GM19395 (cell line): Measurements from ENCODE around the gene AHI1.

ENCODE experiments used
- ATAC-seq: cut with Tn5 transposase; IDR thresholded peaks from one replicate; pipeline ENCODE4 v1.9.1; 2021; ENCODE audit warnings: mild to moderate bottlenecking, moderate library complexity; ENCODE audit not compliant: unreplicated experiment

The AHI1 gene

DNA sequence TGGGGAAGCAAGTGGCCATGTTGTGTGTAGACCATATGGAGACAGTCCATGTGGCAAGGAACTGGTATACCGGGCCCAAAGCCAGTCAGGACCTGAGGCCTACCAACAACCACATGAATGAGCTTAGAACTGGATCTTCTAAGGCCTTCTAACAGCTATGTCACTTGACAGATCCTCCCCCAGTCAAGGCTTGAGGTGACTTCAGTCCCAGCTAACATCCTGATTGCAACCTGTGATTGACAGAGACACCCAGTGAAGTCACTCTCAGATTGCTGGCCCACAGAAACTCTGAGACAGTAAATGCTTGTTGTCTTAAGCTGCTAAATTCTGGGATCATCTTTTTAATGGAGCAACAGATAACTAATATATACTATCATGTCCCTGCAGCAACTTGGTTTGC lies 32.9 kb downstream of the AHI1 start:
- ATAC-seq, result peak; percentile 69

DNA sequence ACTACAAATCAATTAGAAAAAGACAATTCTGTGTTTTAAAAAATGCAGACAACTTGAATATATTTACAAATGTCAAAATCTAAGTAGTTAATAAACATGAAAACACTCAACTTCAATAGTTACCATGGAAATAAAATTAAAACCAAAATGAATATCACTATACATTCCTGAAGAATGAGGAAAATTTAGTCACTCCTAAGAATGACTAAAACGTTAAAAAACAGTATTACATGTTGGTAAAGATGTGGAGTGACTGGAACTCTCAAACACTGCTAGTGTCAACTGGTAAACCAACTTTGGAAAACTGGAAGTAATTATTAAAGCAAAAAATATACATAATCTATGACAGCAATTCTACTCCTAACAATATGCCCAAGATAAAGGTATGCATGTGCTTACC lies 36.3 kb downstream of the AHI1 start:
- ATAC-seq, result no peak

DNA sequence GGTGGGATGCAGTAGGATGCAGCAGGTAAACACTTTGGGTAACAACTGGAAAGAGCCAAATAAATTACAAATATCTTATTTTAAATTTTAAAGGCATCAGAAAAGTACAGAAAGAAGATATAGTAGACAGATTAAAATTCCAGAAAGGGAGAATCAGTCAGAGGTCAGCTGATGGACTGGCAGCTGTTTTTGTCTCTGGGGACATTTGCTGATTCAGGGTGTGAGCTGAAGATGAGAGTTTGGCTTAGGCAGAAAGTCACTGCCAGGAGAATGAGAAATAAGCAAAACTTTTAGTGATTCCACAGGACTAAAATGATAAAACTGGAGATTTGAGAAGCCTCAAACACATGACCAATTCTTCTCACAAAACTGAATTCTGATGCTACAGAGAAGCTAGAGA lies 39.5 kb downstream of the AHI1 start:
- ATAC-seq, result no peak

DNA sequence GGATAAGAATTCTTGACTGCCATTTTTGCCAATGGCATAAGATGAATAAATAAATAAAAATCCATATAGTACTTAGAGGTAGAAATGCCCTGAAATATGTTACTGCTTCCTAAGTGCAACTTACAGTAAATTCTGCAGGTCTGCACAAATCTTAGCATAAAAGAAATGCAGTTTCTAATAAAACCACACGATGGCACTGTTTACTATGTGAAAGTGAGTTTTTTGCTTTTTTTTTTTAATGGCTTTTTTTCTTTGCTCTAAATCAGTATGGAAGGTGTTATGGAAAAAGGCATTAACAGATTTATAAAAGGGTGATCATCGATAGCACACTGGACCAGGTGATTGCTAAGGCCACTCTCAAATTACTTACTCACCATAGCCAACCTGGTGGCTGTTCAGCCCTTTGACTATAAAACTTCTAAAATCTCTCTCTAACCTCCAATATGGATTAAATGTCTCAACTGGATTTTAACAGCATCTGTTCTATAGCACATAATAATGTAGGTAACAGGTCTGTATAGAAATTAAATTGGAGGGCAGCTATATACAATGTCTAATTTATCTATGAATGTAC lies 45.8 kb downstream of the AHI1 start:
- ATAC-seq, result no peak

DNA sequence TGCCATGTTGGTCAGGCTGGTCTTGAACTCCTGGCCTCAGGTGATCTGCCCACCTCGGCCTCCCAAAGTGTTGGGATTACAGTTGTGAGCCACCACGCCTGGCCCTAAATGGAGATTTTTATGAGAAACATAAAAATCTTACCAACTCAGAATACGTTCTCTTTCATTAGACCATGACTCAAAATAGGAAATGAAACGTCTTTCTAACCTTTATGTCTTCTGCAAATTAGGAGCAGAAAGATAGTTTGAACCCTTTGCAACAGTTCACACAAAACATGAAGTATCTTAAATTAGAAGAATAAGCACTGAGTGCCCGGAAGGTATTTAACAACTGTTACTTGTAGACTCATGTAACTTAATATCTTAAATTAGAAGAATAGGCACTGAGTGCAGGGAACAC lies 48.3 kb downstream of the AHI1 start:
- peak; percentile 75 for ATAC-seq

DNA sequence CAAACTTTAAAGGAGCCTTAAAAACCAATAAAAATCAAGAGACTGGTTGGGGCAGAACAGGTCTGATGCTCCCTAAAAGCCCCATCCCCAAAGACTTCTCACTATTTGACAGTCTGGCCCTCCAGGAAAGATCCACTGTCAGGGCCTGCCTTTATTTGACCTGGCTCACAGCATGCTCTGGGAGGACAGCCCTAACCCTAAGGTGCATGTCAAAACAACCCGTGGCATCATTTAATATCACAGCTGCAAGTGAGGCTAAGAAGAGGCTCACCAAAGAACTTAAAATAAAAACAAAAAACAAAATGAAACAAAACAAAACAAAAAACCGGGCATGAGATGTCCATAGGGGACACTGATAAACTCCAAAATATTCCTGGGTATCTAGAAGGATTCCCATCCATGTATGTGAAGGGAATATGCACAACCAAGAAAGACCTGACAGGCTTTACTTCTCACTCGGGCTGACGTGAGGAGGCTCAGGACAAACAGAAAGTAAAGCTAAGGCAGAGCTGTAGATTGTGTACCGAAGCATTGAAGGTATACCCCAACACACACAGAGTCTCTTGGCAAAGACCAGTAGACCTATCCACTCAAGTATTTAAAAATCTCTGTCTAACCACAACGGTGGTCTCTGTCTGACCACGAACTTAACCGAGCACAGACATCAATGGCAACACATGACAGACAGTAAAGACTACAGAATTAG lies 57.3 kb downstream of the AHI1 start:
- peak; percentile 73 for ATAC-seq

DNA sequence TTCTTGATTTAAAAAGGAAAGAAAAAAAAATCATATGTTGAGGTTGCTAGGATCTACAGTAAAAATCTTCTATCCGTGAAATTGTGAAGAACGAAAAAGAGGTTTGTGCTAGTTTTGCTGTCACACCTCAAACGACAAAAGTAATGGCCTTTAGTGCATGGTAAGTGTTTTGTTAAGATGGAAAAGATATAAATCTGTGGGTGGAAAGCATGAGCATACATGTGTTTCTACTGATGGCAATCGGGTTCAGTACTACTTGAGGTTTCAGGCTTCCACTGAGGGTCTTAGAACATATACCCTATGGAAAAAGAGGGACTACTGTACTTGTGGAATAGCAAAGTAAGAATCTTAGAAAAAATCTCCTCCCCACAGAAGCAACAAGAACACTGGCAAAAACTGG lies 58.0 kb downstream of the AHI1 start:
- no peak for ATAC-seq

DNA sequence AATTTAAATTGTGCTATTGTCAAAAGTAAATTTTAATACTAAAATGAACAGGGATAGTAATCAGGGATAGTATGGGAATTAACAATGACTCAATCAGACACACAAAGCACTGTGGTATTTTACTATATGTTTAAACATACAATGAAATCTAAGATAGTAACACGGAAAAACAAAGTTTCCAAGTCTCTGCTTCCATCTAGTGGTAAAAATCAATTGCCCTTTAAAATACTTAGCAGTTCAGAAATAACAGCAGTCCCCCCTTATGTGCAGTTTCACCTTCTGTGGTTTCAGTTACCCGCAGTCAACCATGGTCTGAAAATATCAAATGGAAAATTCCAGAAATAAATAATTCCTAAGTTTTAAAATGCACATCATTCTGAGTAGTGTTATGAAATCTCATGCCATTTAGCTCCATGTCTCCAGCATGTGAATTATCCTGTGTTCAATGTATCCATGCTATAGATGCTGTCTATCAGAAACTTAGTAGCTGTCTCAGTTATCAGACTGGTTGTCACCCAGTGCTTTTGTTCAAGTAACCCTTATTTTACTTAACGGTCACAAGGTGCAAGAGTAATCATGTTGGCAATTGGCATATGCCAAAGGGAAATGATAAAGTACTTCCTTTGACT lies 58.5 kb downstream of the AHI1 start:
- no peak for ATAC-seq

DNA sequence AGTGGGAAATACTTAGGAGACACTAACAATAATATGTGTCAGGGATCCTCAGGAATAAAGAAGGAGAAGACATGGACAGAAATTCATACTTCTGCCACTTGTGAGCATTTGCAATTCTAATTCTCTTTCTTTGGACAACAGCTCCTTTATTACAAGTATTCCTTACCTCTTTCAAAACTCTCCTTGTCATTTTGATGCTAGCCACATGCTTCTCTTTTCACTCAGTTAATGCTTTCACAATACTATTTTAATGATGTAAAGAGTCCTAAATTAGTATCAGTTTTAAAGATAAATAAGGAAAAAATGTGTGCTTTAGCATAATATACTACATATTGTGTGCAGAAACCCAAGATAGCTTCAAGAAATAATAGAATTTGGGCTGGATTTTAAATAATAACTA lies 62.5 kb downstream of the AHI1 start:
- ATAC-seq, result no peak

DNA sequence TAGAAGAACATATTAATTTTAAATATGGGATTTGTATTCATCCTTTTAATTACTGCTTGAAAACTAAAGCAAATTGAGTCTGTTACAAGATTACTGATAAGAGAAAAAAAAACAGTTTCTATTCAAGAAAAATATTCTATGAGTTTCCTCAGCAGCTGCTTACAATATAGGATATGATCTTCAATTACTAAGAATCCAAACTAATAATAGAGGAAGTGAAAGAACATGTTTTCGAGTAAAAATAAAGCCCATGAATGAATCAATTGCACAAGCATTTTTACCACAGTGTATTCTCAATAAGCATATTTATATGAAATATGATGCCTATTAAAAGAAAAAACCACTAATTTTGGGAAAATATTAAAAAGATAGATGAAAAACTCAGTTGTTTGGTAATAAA lies 63.4 kb downstream of the AHI1 start:
- no peak for ATAC-seq

DNA sequence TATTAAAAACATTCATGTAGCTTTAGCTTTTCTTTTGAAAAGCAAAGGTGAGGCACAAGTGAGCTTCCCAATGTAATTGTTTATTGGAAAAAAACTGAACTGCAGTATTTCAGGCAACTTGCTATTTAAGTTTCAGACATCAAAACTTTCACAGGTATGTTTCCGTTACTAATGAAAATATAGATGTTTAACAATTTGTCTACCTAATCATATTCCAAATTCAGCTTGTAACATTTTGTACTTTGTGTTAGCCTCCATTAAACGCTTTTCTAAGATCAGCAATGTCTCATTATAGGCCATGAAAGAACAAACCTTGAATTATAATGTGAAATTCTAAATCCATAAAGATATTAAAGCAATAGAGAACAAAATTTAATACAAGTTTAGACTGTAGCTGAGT lies 69.5 kb downstream of the AHI1 start:
- no peak for ATAC-seq

DNA sequence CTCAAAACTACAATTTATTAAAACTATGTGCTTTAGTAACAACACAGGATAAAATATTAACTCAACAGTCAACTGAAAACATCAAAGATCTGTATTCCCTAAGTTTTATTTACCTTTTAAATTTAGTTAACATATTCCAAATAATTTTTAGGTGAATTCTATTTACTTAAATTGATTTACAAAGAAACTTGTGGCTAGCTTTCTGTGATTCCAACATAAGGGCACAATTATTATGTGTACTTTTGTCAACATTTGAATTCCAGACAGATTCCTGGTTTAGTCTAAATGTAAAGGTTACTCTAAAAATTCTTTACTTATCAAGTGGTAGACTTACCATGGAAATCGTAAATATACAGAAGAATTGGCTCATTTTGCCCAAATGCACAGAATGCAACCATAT lies 70.7 kb downstream of the AHI1 start:
- ATAC-seq, result no peak

DNA sequence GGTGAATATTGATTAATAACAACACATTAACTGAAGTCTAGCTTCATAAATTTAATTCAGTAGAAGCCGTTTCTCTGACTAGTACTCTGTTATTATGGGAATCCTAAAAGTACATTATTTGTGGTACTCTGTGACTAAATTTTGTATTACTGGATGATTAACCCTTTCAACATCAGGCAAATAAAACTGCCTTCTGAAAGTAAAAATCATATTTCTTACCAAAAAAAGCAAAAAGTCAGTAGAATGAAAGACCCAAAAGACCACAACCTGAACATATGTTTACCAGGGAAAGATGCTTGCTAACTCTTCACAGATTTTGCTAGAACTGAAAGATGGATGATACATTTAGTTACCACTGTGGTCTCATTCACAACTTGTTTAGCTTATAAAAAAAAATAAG lies 73.2 kb downstream of the AHI1 start:
- ATAC-seq, result peak; percentile 55

DNA sequence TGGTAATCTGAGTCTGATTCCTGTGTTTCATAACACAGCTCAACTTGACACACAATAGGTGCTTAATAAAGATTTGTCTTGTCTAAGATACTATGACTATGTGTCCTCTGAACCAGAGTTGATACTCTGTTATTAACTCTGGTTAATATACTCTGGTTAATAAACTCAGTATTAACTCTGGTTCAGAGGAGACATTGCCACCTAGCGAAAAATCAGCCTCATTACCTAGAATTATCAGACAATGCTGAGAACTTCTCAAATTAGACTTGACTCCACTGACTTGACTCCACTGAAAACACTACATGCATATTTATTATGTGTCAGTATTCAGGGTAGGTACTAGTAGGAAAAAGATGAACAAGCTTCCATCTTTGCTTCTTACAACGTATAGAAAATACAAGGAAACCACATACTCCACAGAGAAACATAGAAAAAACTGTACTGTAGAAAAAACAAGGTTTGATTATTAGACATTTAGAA lies 73.9 kb downstream of the AHI1 start:
- ATAC-seq, result peak; percentile 83

DNA sequence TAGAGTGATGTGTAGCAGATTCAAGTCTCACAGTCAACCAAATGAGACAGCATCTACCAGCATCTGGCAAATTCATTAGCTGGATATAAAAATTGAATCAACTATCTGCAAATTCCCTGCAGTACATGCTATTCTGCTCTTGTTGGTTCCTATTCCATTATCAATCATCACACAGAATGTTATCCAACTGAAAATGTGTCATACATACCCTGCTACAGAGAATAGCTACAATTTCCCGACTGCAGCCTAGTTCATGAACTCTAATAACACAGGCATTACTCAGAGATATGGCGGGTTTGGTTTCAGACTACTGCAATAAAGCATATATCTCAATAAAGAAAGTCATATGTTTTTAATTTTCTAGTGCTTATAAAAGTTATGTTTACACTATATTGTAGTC lies 78.4 kb downstream of the AHI1 start:
- ATAC-seq, result no peak

DNA sequence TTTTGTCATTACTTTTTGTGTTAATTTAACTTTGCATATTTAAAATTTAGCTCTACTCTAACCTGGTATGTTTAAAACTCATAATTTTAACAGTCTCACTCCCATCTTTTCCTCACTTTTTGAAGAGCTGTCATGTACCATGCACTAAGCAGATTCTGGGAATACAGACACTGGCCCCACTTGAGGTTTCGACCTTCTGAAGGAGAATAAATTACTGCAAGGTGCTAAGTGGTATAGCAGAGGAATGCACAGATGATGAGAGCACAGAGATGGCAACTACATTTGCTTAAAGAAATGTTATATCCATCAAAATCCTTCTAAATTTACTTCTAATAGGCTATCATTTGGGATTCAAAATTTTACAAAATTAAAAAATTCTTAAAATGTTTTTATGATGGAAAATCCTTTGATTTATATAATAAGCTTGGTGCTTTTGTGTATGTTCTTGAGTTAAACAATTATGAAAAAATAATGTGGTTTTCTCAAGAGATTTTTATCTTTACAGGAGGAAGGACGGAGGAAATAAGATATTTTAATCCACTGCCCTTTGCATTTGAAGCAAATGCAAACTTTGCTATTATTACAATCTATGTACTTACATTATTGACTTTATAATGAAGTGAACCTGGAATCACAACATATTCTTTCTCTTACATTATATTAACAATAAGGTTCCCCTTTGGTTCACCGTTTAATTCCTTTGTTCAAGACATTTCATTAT lies 79.3 kb downstream of the AHI1 start:
- ATAC-seq, result no peak

DNA sequence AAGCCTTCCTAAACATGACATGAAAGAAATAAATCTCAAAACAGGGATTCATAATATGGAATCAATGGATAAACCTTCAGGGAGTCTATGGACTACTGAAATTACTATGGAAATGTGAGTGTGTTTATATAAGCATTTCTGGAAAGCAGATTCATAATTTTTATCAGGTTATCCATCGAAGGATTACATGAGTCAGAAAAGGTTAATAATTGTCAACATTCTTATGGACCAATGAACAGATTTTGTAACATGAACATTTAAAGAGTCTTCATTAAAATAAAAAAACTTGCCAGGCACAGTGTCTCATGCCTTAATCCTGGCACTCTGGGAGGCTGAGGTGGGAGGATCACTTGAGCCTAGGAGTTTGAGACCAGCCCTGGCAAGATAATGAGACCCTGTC lies 84.8 kb downstream of the AHI1 start:
- ATAC-seq, result no peak

DNA sequence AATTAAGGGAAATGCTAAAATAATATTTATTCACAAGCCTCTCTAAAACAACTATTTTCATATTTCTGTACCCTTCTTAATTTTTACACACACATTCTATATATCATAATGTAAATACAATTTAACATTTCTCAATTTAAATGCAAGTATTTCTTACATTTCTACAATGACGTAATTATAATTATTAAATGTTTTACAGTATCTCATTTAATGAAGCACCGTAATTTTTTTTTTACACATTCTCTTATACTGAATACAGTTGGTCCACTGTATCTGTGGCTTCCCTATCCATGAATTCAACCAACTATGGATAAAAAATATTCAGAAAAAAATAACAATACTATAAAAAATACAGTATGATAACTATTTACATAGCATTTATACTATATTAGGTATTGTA lies 85.7 kb downstream of the AHI1 start:
- no peak for ATAC-seq

DNA sequence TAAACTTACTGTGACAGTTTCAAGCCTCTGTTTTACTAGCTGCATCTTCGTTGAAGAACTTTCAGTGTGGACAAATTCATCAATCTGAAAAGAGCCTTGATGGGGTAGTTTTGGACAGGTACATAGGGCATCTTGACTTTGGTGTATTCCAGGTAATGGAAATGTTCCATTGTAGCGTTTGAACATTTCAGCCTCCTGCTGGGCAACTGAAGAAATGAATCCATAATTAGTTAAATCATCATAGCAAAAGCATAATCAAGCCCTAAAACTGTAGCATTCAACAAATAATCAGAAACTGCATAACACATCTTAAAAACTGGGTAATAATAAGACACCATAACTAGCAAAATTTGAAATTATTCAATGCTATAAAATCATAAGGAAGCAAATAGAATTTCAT lies 86.2 kb downstream of the AHI1 start:
- ATAC-seq, result no peak

DNA sequence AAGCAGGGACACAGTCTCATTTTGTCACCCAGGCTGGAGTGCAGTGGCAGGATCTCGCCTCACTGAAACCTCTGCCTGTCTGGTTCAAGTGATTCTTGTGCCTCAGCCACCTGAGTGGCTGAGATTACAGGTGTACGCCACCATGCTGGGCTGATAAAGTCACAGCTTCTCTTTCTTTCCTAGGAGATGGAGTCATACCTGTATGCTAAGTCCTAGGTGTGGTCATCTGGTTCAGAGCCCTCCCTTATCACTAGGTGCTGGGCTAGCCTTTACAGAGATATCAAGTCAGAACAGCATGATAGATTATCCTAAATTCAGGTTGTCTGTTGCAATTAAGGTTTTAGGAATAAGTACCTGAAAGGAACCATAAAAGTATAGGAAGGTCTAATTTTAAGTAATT lies 86.7 kb downstream of the AHI1 start:
- ATAC-seq, result no peak

DNA sequence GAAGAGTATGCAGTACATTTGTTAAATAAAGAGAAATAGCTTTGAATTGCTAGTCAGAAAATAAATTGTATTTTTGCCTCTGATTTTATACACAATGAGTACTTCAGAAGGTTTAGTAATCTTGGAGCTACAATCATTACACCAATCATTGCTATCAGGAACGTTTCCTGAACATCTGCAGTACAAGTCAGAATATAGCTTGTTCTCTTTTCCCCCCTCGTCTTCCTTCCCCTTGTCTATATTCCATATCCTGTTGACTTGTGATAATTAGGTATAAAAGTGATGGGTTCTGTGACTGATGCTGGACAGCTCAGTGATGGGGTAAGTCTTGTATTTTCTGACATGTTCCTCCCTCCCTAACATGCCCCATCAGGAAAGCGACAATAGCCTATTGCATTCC lies 94.0 kb downstream of the AHI1 start:
- ATAC-seq, result no peak

DNA sequence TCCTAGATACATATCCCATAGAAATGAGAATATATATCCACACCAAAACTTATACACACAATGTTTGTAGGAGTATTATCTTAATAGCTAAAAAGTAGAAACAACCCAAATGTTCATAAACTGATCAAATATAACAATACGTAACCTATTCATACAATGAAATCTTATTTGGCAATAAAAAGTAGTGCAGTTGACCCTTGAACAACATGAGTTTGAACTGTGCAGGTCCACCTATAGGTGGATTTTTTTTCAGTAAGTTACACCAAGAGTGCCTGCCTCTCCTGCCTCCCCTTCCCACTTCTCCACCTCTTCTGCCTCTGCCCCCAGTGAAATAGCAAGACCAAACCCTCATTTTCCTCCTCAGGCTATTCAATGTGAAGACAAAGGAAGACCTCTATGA lies 95.2 kb downstream of the AHI1 start:
- no peak for ATAC-seq
